GM21723 (cell line): Measurements from ENCODE around the gene SMIM22.
"Not testable (repeated sequence)": the region's sequence is repeated elsewhere in the genome, so short reads cannot be mapped to it uniquely, and the experiment has no call there.

Source experiments
- ATAC-seq: cut with Tn5 transposase; IDR thresholded peaks from one replicate; pipeline ENCODE4 v1.9.1; 2021; ENCODE audit warnings: mild to moderate bottlenecking, moderate library complexity; ENCODE audit not compliant: unreplicated experiment

Gene SMIM22

GRCh38 chr16:4768549-4769305, 26.4 kb upstream of the SMIM22 start:
- ATAC-seq: peak; percentile 64

- no peak for ATAC-seq
Observed at GRCh38 chr16:4769306-4769638, 25.9 kb upstream of the SMIM22 start.

- ATAC-seq: no peak
Observed at GRCh38 chr16:4771646-4772045, 23.5 kb upstream of the SMIM22 start.

GRCh38 chr16:4772351-4772750, 22.8 kb upstream of the SMIM22 start:
- ATAC-seq: no peak

- ATAC-seq: no peak
Observed at GRCh38 chr16:4775005-4775404, 20.2 kb upstream of the SMIM22 start.

GRCh38 chr16:4776141-4776705, 18.9 kb upstream of the SMIM22 start:
- ATAC-seq: no peak

GRCh38 chr16:4777339-4778049, 17.7 kb upstream of the SMIM22 start:
- no peak for ATAC-seq

- ATAC-seq: no peak
Observed at GRCh38 chr16:4778050-4778392, 17.1 kb upstream of the SMIM22 start.

GRCh38 chr16:4780235-4780634, 14.9 kb upstream of the SMIM22 start:
- no peak for ATAC-seq

- ATAC-seq: no peak
Observed at GRCh38 chr16:4783251-4783950, 11.8 kb upstream of the SMIM22 start.

- no peak for ATAC-seq
Observed at GRCh38 chr16:4783951-4784336, 11.2 kb upstream of the SMIM22 start.

GRCh38 chr16:4784444-4784987, 10.7 kb upstream of the SMIM22 start:
- not testable (repeated sequence) for ATAC-seq

GRCh38 chr16:4785758-4786433, 9.3 kb upstream of the SMIM22 start:
- no peak for ATAC-seq

GRCh38 chr16:4787068-4787467, 8.1 kb upstream of the SMIM22 start:
- ATAC-seq: no peak

- ATAC-seq: no peak
Observed at GRCh38 chr16:4787627-4788482, 7.3 kb upstream of the SMIM22 start, which contains the start of gene SEPTIN12. Gene SEPTIN12, minus strand, starts transcription at chr16:4788345. Its CDS starts 700 bp downstream, at chr16:4787645.

GRCh38 chr16:4788489-4788889, 6.7 kb upstream of the SMIM22 start:
- no peak for ATAC-seq

- ATAC-seq: no peak
Observed at GRCh38 chr16:4788910-4789309, 6.3 kb upstream of the SMIM22 start.

GRCh38 chr16:4790261-4790660, 4.9 kb upstream of the SMIM22 start:
- no peak for ATAC-seq

GRCh38 chr16:4790871-4791270, 4.3 kb upstream of the SMIM22 start:
- no peak for ATAC-seq

- no peak for ATAC-seq
Observed at GRCh38 chr16:4792951-4793513, 2.1 kb upstream of the SMIM22 start.
